ENCODE results near the gene TBC1D21. TPM values are rescaled to one million over a fixed set of nuclear protein-coding genes. Genes with fewer than 3 reads are reported as not detected.

TBC1D21 gene
- total and polyA plus RNA-seq, 9 of the 15 experiments (the other 6 are each of a cell fraction or from before 2014, with no cell fraction given), result not detected

DNA sequence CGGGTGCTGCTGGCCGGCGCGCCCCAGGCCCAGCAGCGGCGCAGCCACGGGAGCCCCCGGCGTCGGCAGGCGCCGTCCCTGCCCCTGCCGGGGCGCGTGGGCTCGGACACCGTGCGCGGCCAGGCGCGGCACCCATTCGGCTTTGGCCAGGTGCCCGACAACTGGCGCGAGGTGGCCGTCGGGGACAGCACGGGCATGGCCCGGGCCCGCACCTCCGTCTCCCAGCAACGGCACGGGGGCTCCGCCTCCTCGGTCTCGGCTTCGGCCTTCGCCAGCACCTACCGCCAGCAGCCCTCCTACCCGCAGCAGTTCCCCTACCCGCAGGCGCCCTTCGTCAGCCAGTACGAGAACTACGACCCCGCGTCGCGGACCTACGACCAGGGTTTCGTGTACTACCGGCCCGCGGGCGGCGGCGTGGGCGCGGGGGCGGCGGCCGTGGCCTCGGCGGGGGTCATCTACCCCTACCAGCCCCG, 53.7 kb downstream of the TBC1D21 start (continued):
- TF ChIP-seq, protein P1, sequence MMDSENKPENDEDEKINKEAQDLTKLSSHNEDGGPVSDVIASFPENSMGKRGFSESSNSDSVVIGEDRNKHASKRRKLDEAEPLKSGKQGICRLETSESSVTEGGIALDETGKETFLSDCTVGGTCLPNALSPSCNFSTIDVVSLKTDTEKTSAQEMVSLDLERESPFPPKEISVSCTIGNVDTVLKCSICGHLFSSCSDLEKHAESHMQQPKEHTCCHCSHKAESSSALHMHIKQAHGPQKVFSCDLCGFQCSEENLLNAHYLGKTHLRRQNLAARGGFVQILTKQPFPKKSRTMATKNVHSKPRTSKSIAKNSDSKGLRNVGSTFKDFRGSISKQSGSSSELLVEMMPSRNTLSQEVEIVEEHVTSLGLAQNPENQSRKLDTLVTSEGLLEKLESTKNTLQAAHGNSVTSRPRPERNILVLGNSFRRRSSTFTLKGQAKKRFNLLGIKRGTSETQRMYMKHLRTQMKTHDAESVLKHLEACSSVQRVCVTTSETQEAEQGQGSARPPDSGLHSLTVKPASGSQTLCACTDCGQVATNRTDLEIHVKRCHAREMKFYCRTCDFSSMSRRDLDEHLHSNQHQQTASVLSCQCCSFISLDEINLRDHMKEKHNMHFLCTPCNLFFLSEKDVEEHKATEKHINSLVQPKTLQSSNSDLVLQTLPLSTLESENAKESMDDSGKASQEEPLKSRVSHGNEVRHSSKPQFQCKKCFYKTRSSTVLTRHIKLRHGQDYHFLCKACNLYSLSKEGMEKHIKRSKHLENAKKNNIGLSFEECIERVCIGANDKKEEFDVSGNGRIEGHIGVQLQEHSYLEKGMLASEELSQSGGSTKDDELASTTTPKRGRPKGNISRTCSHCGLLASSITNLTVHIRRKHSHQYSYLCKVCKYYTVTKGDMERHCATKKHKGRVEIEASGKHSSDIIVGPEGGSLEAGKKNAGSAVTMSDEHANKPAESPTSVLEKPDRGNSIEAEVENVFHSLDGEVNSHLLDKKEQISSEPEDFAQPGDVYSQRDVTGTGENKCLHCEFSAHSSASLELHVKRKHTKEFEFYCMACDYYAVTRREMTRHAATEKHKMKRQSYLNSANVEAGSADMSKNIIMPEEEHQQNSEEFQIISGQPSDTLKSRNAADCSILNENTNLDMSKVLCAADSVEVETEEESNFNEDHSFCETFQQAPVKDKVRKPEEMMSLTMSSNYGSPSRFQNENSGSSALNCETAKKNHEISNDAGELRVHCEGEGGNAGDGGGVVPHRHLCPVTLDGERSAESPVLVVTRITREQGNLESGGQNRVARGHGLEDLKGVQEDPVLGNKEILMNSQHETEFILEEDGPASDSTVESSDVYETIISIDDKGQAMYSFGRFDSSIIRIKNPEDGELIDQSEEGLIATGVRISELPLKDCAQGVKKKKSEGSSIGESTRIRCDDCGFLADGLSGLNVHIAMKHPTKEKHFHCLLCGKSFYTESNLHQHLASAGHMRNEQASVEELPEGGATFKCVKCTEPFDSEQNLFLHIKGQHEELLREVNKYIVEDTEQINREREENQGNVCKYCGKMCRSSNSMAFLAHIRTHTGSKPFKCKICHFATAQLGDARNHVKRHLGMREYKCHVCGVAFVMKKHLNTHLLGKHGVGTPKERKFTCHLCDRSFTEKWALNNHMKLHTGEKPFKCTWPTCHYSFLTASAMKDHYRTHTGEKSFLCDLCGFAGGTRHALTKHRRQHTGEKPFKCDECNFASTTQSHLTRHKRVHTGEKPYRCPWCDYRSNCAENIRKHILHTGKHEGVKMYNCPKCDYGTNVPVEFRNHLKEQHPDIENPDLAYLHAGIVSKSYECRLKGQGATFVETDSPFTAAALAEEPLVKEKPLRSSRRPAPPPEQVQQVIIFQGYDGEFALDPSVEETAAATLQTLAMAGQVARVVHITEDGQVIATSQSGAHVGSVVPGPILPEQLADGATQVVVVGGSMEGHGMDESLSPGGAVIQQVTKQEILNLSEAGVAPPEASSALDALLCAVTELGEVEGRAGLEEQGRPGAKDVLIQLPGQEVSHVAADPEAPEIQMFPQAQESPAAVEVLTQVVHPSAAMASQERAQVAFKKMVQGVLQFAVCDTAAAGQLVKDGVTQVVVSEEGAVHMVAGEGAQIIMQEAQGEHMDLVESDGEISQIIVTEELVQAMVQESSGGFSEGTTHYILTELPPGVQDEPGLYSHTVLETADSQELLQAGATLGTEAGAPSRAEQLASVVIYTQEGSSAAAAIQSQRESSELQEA (IDR thresholded peaks at IDR 0.05; ENCODE audit: low read depth), result no peak
- TF ChIP-seq ZSCAN32 (CRISPR knock-in tag; IDR thresholded peaks at IDR 0.05) (no peak), SMC3 (conservative IDR thresholded peaks at IDR 0.05; ENCODE audit: insufficient read depth, low read depth, low read length) (no peak)
- TF ChIP-seq, protein P2, sequence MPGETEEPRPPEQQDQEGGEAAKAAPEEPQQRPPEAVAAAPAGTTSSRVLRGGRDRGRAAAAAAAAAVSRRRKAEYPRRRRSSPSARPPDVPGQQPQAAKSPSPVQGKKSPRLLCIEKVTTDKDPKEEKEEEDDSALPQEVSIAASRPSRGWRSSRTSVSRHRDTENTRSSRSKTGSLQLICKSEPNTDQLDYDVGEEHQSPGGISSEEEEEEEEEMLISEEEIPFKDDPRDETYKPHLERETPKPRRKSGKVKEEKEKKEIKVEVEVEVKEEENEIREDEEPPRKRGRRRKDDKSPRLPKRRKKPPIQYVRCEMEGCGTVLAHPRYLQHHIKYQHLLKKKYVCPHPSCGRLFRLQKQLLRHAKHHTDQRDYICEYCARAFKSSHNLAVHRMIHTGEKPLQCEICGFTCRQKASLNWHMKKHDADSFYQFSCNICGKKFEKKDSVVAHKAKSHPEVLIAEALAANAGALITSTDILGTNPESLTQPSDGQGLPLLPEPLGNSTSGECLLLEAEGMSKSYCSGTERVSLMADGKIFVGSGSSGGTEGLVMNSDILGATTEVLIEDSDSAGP (CRISPR knock-in tag; IDR thresholded peaks at IDR 0.05), result no peak

All from K562 (cell line).